ENCODE results near the gene COG5. TPM values are rescaled to one million over a fixed set of nuclear protein-coding genes. Genes with fewer than 3 reads are reported as not detected.

The COG5 gene
- polyA plus RNA-seq, 3 donors: 8.8 to 11.1 (median 9.8) TPM

GRCh38 chr7:107472116-107472515 lies 91.6 kb downstream of the COG5 start:
- whole genome bisulfite sequencing, 3 donors: 61 to 85% (median 63%) methylated on average over 3 of the region's 3 CpGs
- H3K27ac ChIP-seq (ENCODE audit: low read depth, low read length): no peak overlapping the region

- H3K27ac ChIP-seq (ENCODE audit: low read depth, low read length): no peak overlapping the region
- WGBS, 3 donors: 69 to 74% (median 73%) methylated on average over 3 of the region's 3 CpGs
These were observed 92.2 kb downstream of the COG5 start for GRCh38 chr7:107471292-107472070.

- WGBS, 3 donors: 85 to 92% (median 91%) methylated on average over 4 of the region's 4 CpGs
- no peak within 1 kb of the TSS for H3K27ac ChIP-seq (ENCODE audit: low read depth, low read length)
These were observed 93.8 kb downstream of the COG5 start, which contains the start of gene GPR22 for GRCh38 chr7:107469929-107470328. TSS of gene GPR22 (plus strand) at chr7:107470057. CDS start at chr7:107474061, 4,004 bp downstream.

GRCh38 chr7:107468824-107469223 lies 94.9 kb downstream of the COG5 start:
- H3K27ac ChIP-seq (ENCODE audit: low read depth, low read length): no peak overlapping the region

GRCh38 chr7:107467972-107468371 lies 95.7 kb downstream of the COG5 start:
- no peak overlapping the region for H3K27ac ChIP-seq (ENCODE audit: low read depth, low read length)
- 56 to 95% (median 95%) methylated on average over 2 of the region's 2 CpGs for WGBS, 3 donors

More at GRCh38 chr7:107468824-107469223, 94.9 kb downstream of the COG5 start:
- 97 to 100% (median 97%) methylated on average over 1 of the region's 1 CpG for WGBS, 3 donors

GRCh38 chr7:107464666-107465226 lies 99.0 kb downstream of the COG5 start:
- WGBS, 3 donors: 83 to 91% (median 84%) methylated on average over 3 of the region's 3 CpGs

GRCh38 chr7:107463139-107464078 lies 100.3 kb downstream of the COG5 start:
- 74 to 86% (median 81%) methylated on average over 6 of the region's 6 CpGs for WGBS, 3 donors

More at GRCh38 chr7:107464666-107465226, 99.0 kb downstream of the COG5 start:
- H3K27ac ChIP-seq (ENCODE audit: low read depth, low read length): no peak overlapping the region

GRCh38 chr7:107461938-107462533 lies 101.7 kb downstream of the COG5 start:
- 74 to 93% (median 89%) methylated on average over 2 of the region's 2 CpGs for WGBS, 3 donors
- H3K27ac ChIP-seq (ENCODE audit: low read depth, low read length): no peak overlapping the region

More at GRCh38 chr7:107463139-107464078, 100.3 kb downstream of the COG5 start:
- H3K27ac ChIP-seq (ENCODE audit: low read depth, low read length): no peak overlapping the region

GRCh38 chr7:107453388-107453787 lies 110.3 kb downstream of the COG5 start:
- WGBS, 3 donors: 93 to 97% (median 95%) methylated on average over 1 of the region's 1 CpG

GRCh38 chr7:107450970-107451369 lies 112.8 kb downstream of the COG5 start:
- WGBS, 3 donors: 96 to 100% (median 97%) methylated on average over 1 of the region's 1 CpG
- H3K27ac ChIP-seq (ENCODE audit: low read depth, low read length): no peak overlapping the region

More at GRCh38 chr7:107453388-107453787, 110.3 kb downstream of the COG5 start:
- H3K27ac ChIP-seq (ENCODE audit: low read depth, low read length): no peak overlapping the region

GRCh38 chr7:107446988-107447387 lies 116.7 kb downstream of the COG5 start:
- H3K27ac ChIP-seq (ENCODE audit: low read depth, low read length): no peak overlapping the region
- WGBS, 3 donors: 88 to 95% (median 95%) methylated on average over 1 of the region's 1 CpG

- WGBS, 3 donors: 97 to 100% (median 98%) methylated on average over 1 of the region's 1 CpG
- H3K27ac ChIP-seq (ENCODE audit: low read depth, low read length): no peak overlapping the region
These were observed 117.2 kb downstream of the COG5 start for GRCh38 chr7:107446531-107446930.

- 94 to 100% (median 97%) methylated on average over 1 of the region's 1 CpG for WGBS, 3 donors
These were observed 121.0 kb downstream of the COG5 start for GRCh38 chr7:107442678-107443077.

GRCh38 chr7:107441581-107442422 lies 121.9 kb downstream of the COG5 start:
- H3K27ac ChIP-seq (ENCODE audit: low read depth, low read length): no peak overlapping the region

More at GRCh38 chr7:107442678-107443077, 121.0 kb downstream of the COG5 start:
- H3K27ac ChIP-seq (ENCODE audit: low read depth, low read length): no peak overlapping the region

GRCh38 chr7:107439025-107439424 lies 124.7 kb downstream of the COG5 start:
- 84 to 93% (median 93%) methylated on average over 5 of the region's 5 CpGs for WGBS, 3 donors
- H3K27ac ChIP-seq (ENCODE audit: low read depth, low read length): no peak overlapping the region

GRCh38 chr7:107435749-107436148 lies 128.0 kb downstream of the COG5 start:
- 93 to 98% (median 94%) methylated on average over 1 of the region's 1 CpG for WGBS, 3 donors
- no peak overlapping the region for H3K27ac ChIP-seq (ENCODE audit: low read depth, low read length)

GRCh38 chr7:107432261-107432660 lies 131.5 kb downstream of the COG5 start:
- no peak overlapping the region for H3K27ac ChIP-seq (ENCODE audit: low read depth, low read length)
- WGBS, 3 donors: 77 to 94% (median 81%) methylated on average over 1 of the region's 1 CpG
